ENCODE measurements around the gene CCDC160.

GRCh38 chrX:134191281-134191680 is 45.7 kb upstream of the CCDC160 start:
- TF ChIP-seq CTCF (IDR thresholded peaks at IDR 0.05) (no peak), POLR2A (IDR thresholded peaks at IDR 0.05) (no peak)
